Neuronal stem cell (in vitro differentiated cells): ENCODE data around the gene ZNF195.

Experiments used
- DNase-seq: peaks from one replicate; pipeline ENCODE4 v3.0.0-alpha.2; 2013; ENCODE audit warnings: low spot score
- H2AFZ ChIP-seq: one replicate; pipeline ENCODE4 v1.6.1; 2013; ENCODE audit warnings: mild to moderate bottlenecking, low read length, inconsistent platforms
- H2AK5ac ChIP-seq: 2 replicates; pipeline ENCODE4 v1.6.1; 2013; ENCODE audit warnings: low read depth, mild to moderate bottlenecking, inconsistent platforms, low read length, moderate library complexity, mixed read lengths
- H2BK120ac ChIP-seq: 2 replicates; pipeline ENCODE4 v1.6.1; 2013; ENCODE audit warnings: low read depth, mild to moderate bottlenecking, inconsistent platforms, low read length, moderate library complexity, mixed read lengths
- H2BK12ac ChIP-seq: one replicate; pipeline ENCODE4 v1.6.1; 2013; ENCODE audit warnings: low read length, inconsistent platforms
- H2BK15ac ChIP-seq: 2 replicates; pipeline ENCODE4 v1.6.1; 2013; ENCODE audit warnings: mild to moderate bottlenecking, low read length, inconsistent platforms, mixed read lengths
- H2BK5ac ChIP-seq: one replicate; pipeline ENCODE4 v1.6.1; 2013; ENCODE audit warnings: inconsistent platforms, mild to moderate bottlenecking, low read length, moderate library complexity
- H3K14ac ChIP-seq: one replicate; pipeline ENCODE4 v1.6.1; 2013; ENCODE audit warnings: low read length, inconsistent platforms
- H3K18ac ChIP-seq: 2 replicates; pipeline ENCODE4 v1.6.1; 2013; ENCODE audit warnings: low read length, inconsistent platforms
- H3K23ac ChIP-seq: 2 replicates; pipeline ENCODE4 v1.6.1; 2013; ENCODE audit warnings: low read depth, mild to moderate bottlenecking, mixed read lengths, low read length, inconsistent platforms; ENCODE audit not compliant: poor library complexity
- H3K27ac ChIP-seq: replicated peaks from 3 replicates; pipeline ENCODE4 v1.5.1; 2013; ENCODE audit warnings: low read length, inconsistent platforms
- H3K27me3 ChIP-seq, 3 experiments: 2 replicates each; pipeline ENCODE4 v1.6.1; 2013; ENCODE audit warnings: low read length in 3 of 3, mild to moderate bottlenecking in 2 of 3, inconsistent platforms in 1 of 3, low read depth in 1 of 3, mixed read lengths in 1 of 3, moderate library complexity in 1 of 3; ENCODE audit not compliant: control insufficient read depth in 3 of 3, insufficient read depth in 3 of 3
- H3K36me3 ChIP-seq, 2 donors: replicated peaks in 1 of 2; 2 replicates each; pipeline ENCODE4 v1.6.1; 2013; ENCODE audit warnings: low read length in 2 of 2; ENCODE audit not compliant: control insufficient read depth in 2 of 2, insufficient read depth in 2 of 2
- H3K4ac ChIP-seq: 2 replicates; pipeline ENCODE4 v1.6.1; 2013; ENCODE audit warnings: inconsistent platforms, mild to moderate bottlenecking, low read length, moderate library complexity
- H3K4me1 ChIP-seq, 2 donors: 1 replicate in 1 of 2; 2 replicates in 1 of 2; pipeline ENCODE4 v1.6.1; 2013; ENCODE audit warnings: low read length in 2 of 2, low read depth in 1 of 2; ENCODE audit not compliant: control insufficient read depth in 2 of 2, insufficient read depth in 1 of 2
- H3K4me2 ChIP-seq: one replicate; pipeline ENCODE4 v1.6.1; 2013; ENCODE audit warnings: mild to moderate bottlenecking, low read length, inconsistent platforms; ENCODE audit not compliant: insufficient read depth, poor library complexity, severe bottlenecking
- H3K4me3 ChIP-seq, 2 donors: 2 replicates each; pipeline ENCODE4 v1.5.1; 2013; ENCODE audit warnings: low read length in 2 of 2, mild to moderate bottlenecking in 2 of 2, inconsistent platforms in 1 of 2, moderate library complexity in 1 of 2
- H3K79me1 ChIP-seq: one replicate; pipeline ENCODE4 v1.6.1; 2013; ENCODE audit warnings: low read depth, mild to moderate bottlenecking, inconsistent platforms, low read length, moderate library complexity
- H3K9ac ChIP-seq: one replicate; pipeline ENCODE4 v1.6.1; 2013; ENCODE audit warnings: mild to moderate bottlenecking, low read depth, low read length, inconsistent platforms; ENCODE audit not compliant: poor library complexity
- H3K9me3 ChIP-seq, 2 donors: replicated peaks in 1 of 2; 2 replicates each; pipeline versions ENCODE3 to v1.6.1; 2013; ENCODE audit warnings: low read length in 2 of 2, mild to moderate bottlenecking in 2 of 2, inconsistent platforms in 1 of 2, low read depth in 1 of 2, mixed read lengths in 1 of 2, moderate library complexity in 1 of 2; ENCODE audit not compliant: control insufficient read depth in 2 of 2, insufficient read depth in 1 of 2
- H4K8ac ChIP-seq: one replicate; pipeline ENCODE4 v1.6.1; 2013; ENCODE audit warnings: low read depth, mild to moderate bottlenecking, inconsistent platforms, low read length, moderate library complexity
- H4K91ac ChIP-seq: one replicate; pipeline ENCODE4 v1.6.1; 2013; ENCODE audit warnings: low read length, low read depth, mild to moderate bottlenecking, inconsistent platforms; ENCODE audit not compliant: poor library complexity
- WGBS, 2 donors: extraction: QIAGEN DNeasy Blood & Tissue Kit; methylation state at CpG; one replicate each; pipeline ENCODE4 v1.1.7; 2013; ENCODE audit warnings: missing lambda C conversion rate in 2 of 2, mixed read lengths in 1 of 2; ENCODE audit not compliant: insufficient read length in 2 of 2, insufficient replicate concordance in 1 of 2; ENCODE audit errors: extremely low coverage in 2 of 2; 5-methylcytosine and 5-hydroxymethylcytosine counted together

The ZNF195 gene

GRCh38 chr11:3359092-3359824 lies 19.7 kb downstream of the ZNF195 start:
- no peaks in the 10 kb centered on the region for H3K27me3 ChIP-seq
- H3K4me1 ChIP-seq: no peaks in the 10 kb centered on the region
- H2AFZ ChIP-seq: no peak overlapping the region
- no peak overlapping the region for H2BK12ac ChIP-seq
- no peak overlapping the region for H3K18ac ChIP-seq
- no peak overlapping the region for H4K8ac ChIP-seq
- H3K23ac ChIP-seq: no peak overlapping the region
- no peak overlapping the region for H3K4me2 ChIP-seq
- H3K27ac ChIP-seq: no peak overlapping the region
- no peak overlapping the region for H2BK15ac ChIP-seq
- no peak overlapping the region for H4K91ac ChIP-seq
- H3K14ac ChIP-seq: no peak overlapping the region
- no peak overlapping the region for H2BK120ac ChIP-seq
- H3K79me1 ChIP-seq: no peaks in the 10 kb centered on the region
- peaks cover 35 to 76% of the 10 kb centered on the region in 2 donors for H3K36me3 ChIP-seq
- H3K4ac ChIP-seq: no peak overlapping the region
- H3K9ac ChIP-seq: no peak overlapping the region
- no peak overlapping the region for H3K4me3 ChIP-seq
- WGBS, 2 donors: no CpG with 5 or more reads among the region's 5 CpGs
- no peak overlapping the region for H2AK5ac ChIP-seq
- DNase-seq: no peak
- H3K9me3 ChIP-seq: peaks cover 51 to 94% of the 10 kb centered on the region in 2 donors
- no peak overlapping the region for H2BK5ac ChIP-seq

- Histone ChIP-seq H2BK120ac (no peak overlapping the region), H3K14ac (no peak overlapping the region), H2BK12ac (no peak overlapping the region), H2AFZ (no peak overlapping the region), H3K4ac (no peak overlapping the region), H2AK5ac (no peak overlapping the region), H3K9me3 (peaks cover 45 to 83% of the 10 kb centered on the region in 2 donors), H3K9ac (no peak overlapping the region), H3K79me1 (no peaks in the 10 kb centered on the region), H3K4me1 (no peaks in the 10 kb centered on the region), H3K18ac (no peak overlapping the region), H3K27me3 (no peaks in the 10 kb centered on the region), H3K27ac (no peak overlapping the region), H2BK5ac (no peak overlapping the region), H3K4me3 (no peak overlapping the region), H3K23ac (no peak overlapping the region), H3K36me3 (peaks cover 30 to 65% of the 10 kb centered on the region in 2 donors), H2BK15ac (no peak overlapping the region), H3K4me2 (no peak overlapping the region), H4K8ac (no peak overlapping the region), H4K91ac (no peak overlapping the region)
- WGBS, 2 donors: no CpG with 5 or more reads among the region's 11 CpGs
- DNase-seq: no peak
These were observed 20.8 kb downstream of the ZNF195 start for GRCh38 chr11:3357994-3358676.

GRCh38 chr11:3357302-3357701 lies 21.6 kb downstream of the ZNF195 start:
- H3K9ac ChIP-seq: no peak overlapping the region
- no peak overlapping the region for H3K4ac ChIP-seq
- no peak overlapping the region for H2BK15ac ChIP-seq
- no peak overlapping the region for H4K8ac ChIP-seq
- H3K14ac ChIP-seq: no peak overlapping the region
- H2BK5ac ChIP-seq: no peak overlapping the region
- peaks cover 29 to 57% of the 10 kb centered on the region in 2 donors for H3K36me3 ChIP-seq
- H4K91ac ChIP-seq: no peak overlapping the region
- H3K9me3 ChIP-seq: peaks cover 45 to 74% of the 10 kb centered on the region in 2 donors
- no peak overlapping the region for H3K23ac ChIP-seq
- no peak overlapping the region for H2BK12ac ChIP-seq
- H3K4me2 ChIP-seq: no peak overlapping the region
- WGBS, 2 donors: no CpG with 5 or more reads among the region's 11 CpGs
- H3K4me1 ChIP-seq: no peaks in the 10 kb centered on the region
- no peak overlapping the region for H2BK120ac ChIP-seq
- DNase-seq: no peak
- H3K18ac ChIP-seq: no peak overlapping the region
- H3K27ac ChIP-seq: no peak overlapping the region
- no peak overlapping the region for H2AFZ ChIP-seq
- H3K4me3 ChIP-seq: no peak overlapping the region
- H3K27me3 ChIP-seq: no peaks in the 10 kb centered on the region
- H2AK5ac ChIP-seq: no peak overlapping the region
- no peaks in the 10 kb centered on the region for H3K79me1 ChIP-seq

- Histone ChIP-seq H3K4me1 (no peaks in the 10 kb centered on the region), H4K8ac (no peak overlapping the region), H3K9ac (no peak overlapping the region), H2BK5ac (no peak overlapping the region), H4K91ac (no peak overlapping the region), H2AK5ac (no peak overlapping the region), H3K27ac (no peak overlapping the region), H2BK12ac (no peak overlapping the region), H3K4me3 (no peak overlapping the region), H3K9me3 (peaks cover 44 to 70% of the 10 kb centered on the region in 2 donors), H3K23ac (no peak overlapping the region), H3K36me3 (peaks cover 28 to 52% of the 10 kb centered on the region in 2 donors), H2AFZ (no peak overlapping the region), H2BK120ac (no peak overlapping the region), H3K4me2 (no peak overlapping the region), H2BK15ac (no peak overlapping the region), H3K79me1 (no peaks in the 10 kb centered on the region), H3K14ac (no peak overlapping the region), H3K4ac (no peak overlapping the region), H3K27me3 (no peaks in the 10 kb centered on the region), H3K18ac (no peak overlapping the region)
- WGBS, 2 donors: 100% methylated on average over 3 of the region's 10 CpGs; no CpG with 5 or more reads in 1 of the 2 donors
- no peak for DNase-seq
These were observed 22.1 kb downstream of the ZNF195 start for GRCh38 chr11:3356858-3357257.
